Activated CD8-positive, alpha-beta T cell treated with anti-CD3 and anti-CD28 coated beads for 36 hours (primary cell): ENCODE results near the gene GON7. TPM values are rescaled to one million over a fixed set of nuclear protein-coding genes. Genes with fewer than 3 reads are reported as not detected.

Experiments used
- ATAC-seq: fragments of 200-7000 bp; cut with Tn5 transposase; one replicate; pipeline ENCODE4 v1.10.0; 2021; ENCODE audit warnings: mild to moderate bottlenecking, moderate library complexity
- CTCF ChIA-PET: fragments of 350-600 bp; sonication (Branson Sonifier 250); formaldehyde crosslinking; loops from one replicate; lab custom pipeline; 2021; ENCODE audit warnings: antibody characterized with exemption; lab: Charles Lee
- POLR2A ChIA-PET: fragments of 350-600 bp; sonication (Branson Sonifier 250); formaldehyde crosslinking; loops from one replicate; lab custom pipeline; 2021; ENCODE audit warnings: antibody characterized with exemption; lab: Charles Lee
- DNase-seq: peaks from one replicate; pipeline ENCODE4 v3.0.0-alpha.2; 2020
- H3K27ac Mint-ChIP-seq: one replicate; pipeline ENCODE4 v1.8.0; 2021; ENCODE audit warnings: mild to moderate bottlenecking, mixed read lengths
- H3K27me3 Mint-ChIP-seq: one replicate; pipeline ENCODE4 v1.8.0; 2021; ENCODE audit warnings: mixed read lengths
- H3K36me3 Mint-ChIP-seq: one replicate; pipeline ENCODE4 v1.8.0; 2021; ENCODE audit warnings: low read depth, mixed read lengths
- H3K4me1 Mint-ChIP-seq: one replicate; pipeline ENCODE4 v1.8.0; 2021; ENCODE audit warnings: low read depth, mixed read lengths
- H3K4me3 Mint-ChIP-seq: one replicate; pipeline ENCODE4 v1.8.0; 2021; ENCODE audit warnings: mild to moderate bottlenecking, moderate library complexity, mixed read lengths
- H3K9me3 Mint-ChIP-seq: one replicate; pipeline ENCODE4 v1.8.0; 2021; ENCODE audit warnings: mixed read lengths
- CTCF ChIP-seq: fragments of 200-600 bp; IDR thresholded peaks from one replicate; pipeline ENCODE4 v1.8.0; 2022; ENCODE audit warnings: antibody characterized with exemption, mild to moderate bottlenecking
- intact Hi-C: fragments of 100-400 bp; cut with micrococcal nuclease; formaldehyde crosslinking; loops from one replicate; pipeline ENCODE4 v1.10.0; 2022
- total RNA-seq, 2 experiments: library from RNA; stranded (reverse); gene quantifications; one replicate each; pipeline ENCODE4 v1.2.3, GENCODE V29; 2021

The GON7 gene
- total RNA-seq, 2 experiments from 2014 or later, result 15.6 to 16.8 TPM

GRCh38 chr14:93219103-93219726 lies 12.3 kb upstream of the GON7 start:
- DNase-seq, result peak; percentile 67
- H3K27me3 Mint-ChIP-seq, result no peaks in the 10 kb centered on the region
- peaks cover 6% of the 10 kb centered on the region for H3K4me1 Mint-ChIP-seq
- no peak overlapping the region for H3K27ac Mint-ChIP-seq
- intact Hi-C loops, result no loop called here
- H3K4me3 Mint-ChIP-seq, result no peak overlapping the region
- H3K9me3 Mint-ChIP-seq, result no peaks in the 10 kb centered on the region
- POLR2A ChIA-PET, result no interaction called here
- peak; percentile 64 for TF ChIP-seq CTCF
- peak; percentile 74 for ATAC-seq
- CTCF ChIA-PET, result interaction anchor here (0.7 to 1.0 kb wide), 8 partner anchors 10 to 267 kb away, joined by 3 to 10 read pairs (median 4); no protein-coding TSS in a partner anchor
- peaks cover 51% of the 10 kb centered on the region for H3K36me3 Mint-ChIP-seq

- ATAC-seq, result no peak
- POLR2A ChIA-PET, result no interaction called here
Observed at GRCh38 chr14:93214598-93214997, 7.7 kb upstream of the GON7 start.

DNA sequence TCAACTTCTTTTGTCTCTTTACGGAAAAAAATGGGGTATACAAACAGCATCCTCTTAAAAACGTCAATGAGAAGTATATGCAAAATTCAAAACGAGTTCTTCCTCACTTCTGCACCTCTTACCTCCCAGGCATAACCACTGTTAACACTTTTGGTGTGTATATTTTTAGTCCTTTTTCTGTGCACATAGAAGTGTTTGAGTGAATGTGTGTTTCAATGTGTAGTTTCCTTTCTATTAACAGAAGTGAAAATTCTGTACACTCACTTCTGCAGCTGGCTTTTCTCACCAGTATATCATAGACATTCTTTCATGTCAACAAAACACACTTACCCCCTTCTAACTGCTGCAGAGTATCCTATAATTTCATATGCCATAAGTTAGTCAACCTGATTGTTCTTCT lies 5.6 kb upstream of the GON7 start:
- ChIA-PET POLR2A (no interaction called here), CTCF (no interaction called here)
- Mint-ChIP-seq H3K36me3 (peaks cover 36% of the 10 kb centered on the region), H3K27ac (no peak overlapping the region), H3K9me3 (no peaks in the 10 kb centered on the region), H3K4me1 (peaks cover 17% of the 10 kb centered on the region), H3K27me3 (no peaks in the 10 kb centered on the region), H3K4me3 (no peak overlapping the region)
- intact Hi-C loops, result no loop called here
- TF ChIP-seq CTCF, result no peak
- no peak for ATAC-seq
- no peak for DNase-seq

More at GRCh38 chr14:93214598-93214997, 7.7 kb upstream of the GON7 start:
- intact Hi-C loops, result no loop called here
- no peak for DNase-seq
- CTCF ChIA-PET, result no interaction called here
- Mint-ChIP-seq H3K36me3 (peaks cover 40% of the 10 kb centered on the region), H3K27me3 (no peaks in the 10 kb centered on the region), H3K4me1 (peaks cover 1% of the 10 kb centered on the region), H3K9me3 (no peaks in the 10 kb centered on the region), H3K27ac (no peak overlapping the region), H3K4me3 (no peak overlapping the region)
- TF ChIP-seq CTCF, result no peak

DNA sequence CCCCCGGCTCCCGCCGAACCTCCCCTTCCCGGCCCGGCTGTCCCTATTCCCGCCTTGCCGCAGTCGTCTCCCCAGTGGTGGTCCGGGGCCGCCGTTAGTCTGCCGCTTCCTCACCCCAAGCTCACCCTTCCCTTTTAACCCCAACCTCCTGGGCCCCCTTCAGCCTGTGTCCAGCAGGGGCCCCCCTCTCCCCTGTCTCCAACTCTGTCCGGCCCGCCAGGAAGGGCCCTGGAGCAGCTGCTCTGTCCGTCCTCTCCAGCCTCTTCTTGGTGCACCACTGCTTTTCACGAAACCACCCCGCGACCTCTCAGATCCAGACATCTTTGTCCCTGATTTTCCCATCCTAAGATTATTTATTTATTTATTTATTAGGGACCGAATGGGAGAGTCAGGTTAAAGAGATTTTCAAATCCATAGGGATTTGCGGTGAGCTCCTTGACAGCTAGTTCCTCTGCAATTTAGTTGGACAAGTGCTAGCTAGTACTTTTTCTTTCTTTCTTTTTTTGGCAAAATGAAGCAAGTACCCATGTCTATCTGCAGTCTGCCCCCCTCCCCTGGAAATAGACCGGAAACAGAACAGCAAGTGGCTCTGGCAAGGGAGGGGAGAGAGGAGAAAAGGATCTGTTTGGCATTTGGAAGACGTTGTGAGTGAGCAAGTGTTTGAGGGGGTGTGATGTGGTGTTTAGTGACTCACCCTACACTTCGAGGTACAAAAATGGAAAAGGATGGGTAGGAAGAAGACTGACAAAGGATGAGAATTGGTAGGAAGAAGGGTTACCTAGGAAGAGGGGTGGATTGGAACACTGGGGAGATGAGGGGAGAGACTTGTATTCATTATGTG lies 823 bp upstream of the GON7 start:
- ChIA-PET POLR2A (interaction anchor here (0.7 to 5.1 kb wide), 7 partner anchors 10 to 780 kb away, joined by 3 to 50 read pairs (median 3); partner anchors contain the start of genes LYSET and MOAP1), CTCF (interaction anchor here (0.9 to 2.5 kb wide), 6 partner anchors 11 to 411 kb away, joined by 4 to 26 read pairs (median 4); partner anchors contain the start of genes LYSET and MOAP1)
- DNase-seq (peak; percentile 65), ATAC-seq (peak; percentile 47)
- peak; percentile 50 for TF ChIP-seq CTCF
- Mint-ChIP-seq H3K9me3 (no peaks in the 10 kb centered on the region), H3K4me1 (peaks cover 33% of the 10 kb centered on the region), H3K27me3 (no peaks in the 10 kb centered on the region), H3K36me3 (peaks cover 28% of the 10 kb centered on the region), H3K4me3 (peak overlapping the region; percentile 70), H3K27ac (peak overlapping the region; percentile 95)
- intact Hi-C loops, result loop anchor here (5.0 kb wide), 1 partner anchor 125 kb away; the partner anchor contains the start of gene BTBD7
